ENCODE data around the gene CCL7. TPM values are rescaled to one million over a fixed set of nuclear protein-coding genes. Genes with fewer than 3 reads are reported as not detected.
A peak's percentile ranks its signal among the peaks of the same experiment; 100 is the strongest.
"Not testable (repeated sequence)": the region's sequence is repeated elsewhere in the genome, so short reads cannot be mapped to it uniquely, and the experiment has no call there.

CCL7 gene
- total and polyA plus RNA-seq, 8 donors = 0.96 to 3.7 TPM; not detected in 6

DNA sequence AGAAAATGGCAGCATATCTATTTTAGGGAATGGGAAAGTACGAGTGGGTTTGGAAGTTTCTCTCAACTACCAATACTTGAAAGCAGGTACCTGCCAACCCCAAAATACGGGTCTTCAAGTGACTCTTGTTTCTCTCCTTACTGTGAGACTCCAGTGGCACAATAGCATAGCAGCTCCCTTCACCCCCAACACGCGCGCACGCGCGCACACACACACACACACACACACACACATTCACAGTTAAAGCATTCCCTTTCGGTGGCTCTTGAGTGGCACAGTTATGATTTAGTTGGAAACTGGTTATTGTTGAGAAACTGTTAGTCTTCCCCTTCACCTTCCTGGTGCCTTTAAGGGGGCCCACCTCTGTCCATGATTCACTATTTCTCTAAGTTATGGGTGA lies 45.0 kb upstream of the CCL7 start:
- ATAC-seq (no peak), DNase-seq (no peak)
- TF ChIP-seq, protein P1, sequence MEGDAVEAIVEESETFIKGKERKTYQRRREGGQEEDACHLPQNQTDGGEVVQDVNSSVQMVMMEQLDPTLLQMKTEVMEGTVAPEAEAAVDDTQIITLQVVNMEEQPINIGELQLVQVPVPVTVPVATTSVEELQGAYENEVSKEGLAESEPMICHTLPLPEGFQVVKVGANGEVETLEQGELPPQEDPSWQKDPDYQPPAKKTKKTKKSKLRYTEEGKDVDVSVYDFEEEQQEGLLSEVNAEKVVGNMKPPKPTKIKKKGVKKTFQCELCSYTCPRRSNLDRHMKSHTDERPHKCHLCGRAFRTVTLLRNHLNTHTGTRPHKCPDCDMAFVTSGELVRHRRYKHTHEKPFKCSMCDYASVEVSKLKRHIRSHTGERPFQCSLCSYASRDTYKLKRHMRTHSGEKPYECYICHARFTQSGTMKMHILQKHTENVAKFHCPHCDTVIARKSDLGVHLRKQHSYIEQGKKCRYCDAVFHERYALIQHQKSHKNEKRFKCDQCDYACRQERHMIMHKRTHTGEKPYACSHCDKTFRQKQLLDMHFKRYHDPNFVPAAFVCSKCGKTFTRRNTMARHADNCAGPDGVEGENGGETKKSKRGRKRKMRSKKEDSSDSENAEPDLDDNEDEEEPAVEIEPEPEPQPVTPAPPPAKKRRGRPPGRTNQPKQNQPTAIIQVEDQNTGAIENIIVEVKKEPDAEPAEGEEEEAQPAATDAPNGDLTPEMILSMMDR (IDR thresholded peaks at IDR 0.05) = no peak
- Histone ChIP-seq H3K27me3 (no peaks in the 10 kb centered on the region), H3K9me3 (peaks cover 0 to 3% of the 10 kb centered on the region in 2 donors), H3K4me3 (no peak overlapping the region), H3K36me3 (no peaks in the 10 kb centered on the region), H3K27ac (no peak overlapping the region), H3K4me1 (peaks cover 6 to 32% of the 10 kb centered on the region in 2 donors)
- intact Hi-C loops (cut with DNase I) = no loop called here

DNA sequence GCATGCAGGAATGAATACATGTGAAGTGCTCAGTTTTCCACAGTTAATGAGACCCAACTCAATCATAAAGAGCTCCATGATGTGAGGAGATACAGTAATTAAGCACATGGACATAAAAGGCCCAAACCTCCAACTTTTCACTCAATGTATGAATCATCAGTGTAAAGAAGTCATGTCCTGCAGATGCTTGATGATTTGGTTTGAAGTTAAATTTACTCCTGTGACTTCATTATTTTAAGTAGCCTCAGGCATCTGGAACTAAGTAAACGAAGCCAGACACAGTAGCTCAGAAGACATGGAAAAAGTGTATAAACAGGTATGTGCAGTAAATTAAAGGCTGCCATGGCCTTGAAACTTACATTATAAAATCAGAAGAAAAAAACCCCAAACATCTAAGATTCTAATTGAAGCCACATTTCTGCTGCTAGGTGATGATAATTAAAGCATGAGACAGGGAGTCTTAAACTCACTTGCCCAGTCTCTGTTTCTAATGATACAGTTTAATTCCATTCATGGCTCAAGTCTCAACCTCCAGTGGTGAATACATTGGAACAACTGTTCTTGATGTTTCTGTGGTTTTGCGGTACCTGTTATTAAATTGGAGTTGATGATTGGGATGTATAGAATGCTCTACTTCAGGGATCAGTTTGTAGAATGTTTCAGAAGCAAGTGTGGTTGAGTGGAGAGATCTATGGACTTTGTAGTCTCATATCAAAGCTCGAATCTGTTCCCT lies 43.8 kb upstream of the CCL7 start:
- Histone ChIP-seq H3K27me3 (no peaks in the 10 kb centered on the region), H3K4me1 (peaks cover 0 to 21% of the 10 kb centered on the region in 2 donors), H3K9me3 (peaks cover 0 to 3% of the 10 kb centered on the region in 2 donors), H3K27ac (peak overlapping the region in 1 of 2 donors; percentile 0), H3K4me3 (no peak overlapping the region), H3K36me3 (no peaks in the 10 kb centered on the region)
- TF ChIP-seq, protein P1 (IDR thresholded peaks at IDR 0.05) = no peak
- intact Hi-C loops (cut with DNase I) = no loop called here
- DNase-seq (no peak), ATAC-seq (peak; percentile 17)

DNA sequence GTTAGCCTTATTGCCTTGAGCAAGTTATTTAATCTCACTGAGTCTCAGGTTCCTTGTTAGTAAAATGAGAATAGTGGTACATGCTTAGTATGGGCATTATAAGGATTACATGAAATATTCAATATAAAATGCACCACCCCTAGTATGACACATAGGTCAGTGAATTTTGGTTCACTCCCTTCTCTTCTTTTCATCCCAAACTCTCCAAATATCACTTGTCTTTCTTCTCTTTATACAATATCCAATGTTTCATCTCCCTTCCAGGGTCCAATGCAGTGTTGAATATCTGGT lies 43.3 kb upstream of the CCL7 start:
- TF ChIP-seq, protein P1 (IDR thresholded peaks at IDR 0.05) = no peak
- no peaks in the 10 kb centered on the region for H3K36me3 ChIP-seq
- no peak for ATAC-seq
- DNase-seq = no peak
- H3K9me3 ChIP-seq = peaks cover 0 to 3% of the 10 kb centered on the region in 2 donors
- H3K27me3 ChIP-seq = no peaks in the 10 kb centered on the region
- peak overlapping the region; percentile 0 to 16 for H3K27ac ChIP-seq
- H3K4me1 ChIP-seq = peaks cover 0 to 16% of the 10 kb centered on the region in 2 donors
- no peak overlapping the region for H3K4me3 ChIP-seq
- intact Hi-C loops (cut with DNase I) = no loop called here

DNA sequence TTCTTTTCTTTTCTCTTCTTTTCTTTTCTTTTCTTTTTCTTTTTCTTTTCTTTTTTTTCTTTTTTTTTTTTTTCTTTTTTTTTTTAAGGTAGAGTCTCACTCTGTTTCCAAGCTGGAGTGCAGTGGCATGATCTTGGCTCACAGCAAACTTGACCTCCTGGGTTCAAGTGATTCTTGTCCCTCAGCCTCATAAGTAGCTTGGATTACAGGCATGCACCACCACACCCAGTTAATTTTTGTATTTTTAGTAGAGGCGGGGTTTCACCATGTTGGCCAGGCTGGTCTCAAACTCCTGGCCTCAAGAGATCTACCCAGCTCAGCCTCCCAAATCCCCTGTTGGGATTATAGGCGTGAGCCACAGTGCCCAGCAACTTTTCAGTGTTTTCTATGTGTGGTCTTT lies 42.7 kb upstream of the CCL7 start:
- H3K36me3 ChIP-seq; H3K9me3 ChIP-seq; H3K27me3 ChIP-seq; H3K4me3 ChIP-seq; intact Hi-C loops (cut with DNase I); H3K4me1 ChIP-seq; DNase-seq: not testable (repeated sequence)
- H3K27ac ChIP-seq = peak overlapping the region; percentile 14 to 60
- peak; percentile 77 for ATAC-seq

DNA sequence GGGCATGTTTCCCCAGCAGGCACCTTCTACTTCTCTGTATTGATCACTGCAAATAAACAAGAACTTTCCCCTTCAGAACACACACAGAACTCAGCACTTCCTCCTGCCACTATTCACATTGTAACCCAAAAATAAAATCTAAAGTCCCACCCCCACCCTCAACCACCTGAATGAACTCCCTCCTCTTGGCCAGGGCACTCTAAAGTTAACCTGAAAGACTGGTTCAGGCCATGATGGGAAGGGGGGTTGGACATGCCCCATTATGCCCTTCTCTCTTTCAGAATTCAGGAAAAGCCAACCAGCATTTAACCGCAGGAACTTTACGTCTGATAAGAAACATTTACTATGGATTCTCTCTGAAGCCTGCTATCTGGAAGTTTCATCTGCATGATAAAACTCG lies 42.3 kb upstream of the CCL7 start:
- Histone ChIP-seq H3K9me3 (peaks cover 0 to 3% of the 10 kb centered on the region in 2 donors), H3K27ac (peak overlapping the region; percentile 14 to 60), H3K4me3 (no peak overlapping the region), H3K4me1 (peaks cover 0 to 6% of the 10 kb centered on the region in 2 donors), H3K27me3 (no peaks in the 10 kb centered on the region), H3K36me3 (no peaks in the 10 kb centered on the region)
- TF ChIP-seq, protein P1 (IDR thresholded peaks at IDR 0.05) = no peak
- intact Hi-C loops (cut with DNase I) = no loop called here
- ATAC-seq = peak; percentile 84
- peak in 1 of 4 donors; percentile 78 for DNase-seq

DNA sequence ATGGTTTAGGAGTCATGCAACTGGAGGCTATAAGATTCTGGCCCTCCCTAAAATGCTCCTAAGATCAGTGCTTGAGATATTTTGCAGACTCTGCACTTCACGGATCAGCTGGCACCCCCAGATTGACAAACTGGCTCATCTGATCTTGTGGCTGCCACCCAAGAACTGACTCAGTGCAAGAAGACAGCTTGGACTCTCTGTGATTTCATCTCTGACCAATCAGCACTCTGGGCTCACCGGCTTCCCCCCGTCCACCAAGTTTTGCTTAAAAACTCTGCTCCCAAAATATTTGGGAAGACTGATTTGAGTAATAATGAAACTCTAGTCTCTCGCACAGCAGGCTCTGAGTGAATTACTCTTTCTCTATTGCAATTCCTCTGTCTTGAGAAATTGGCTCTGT lies 41.2 kb upstream of the CCL7 start:
- intact Hi-C loops (cut with DNase I) = no loop called here
- DNase-seq (no peak), ATAC-seq (no peak)
- Histone ChIP-seq H3K27ac (no peak overlapping the region), H3K36me3 (no peaks in the 10 kb centered on the region), H3K4me1 (peaks cover 0 to 7% of the 10 kb centered on the region in 2 donors), H3K27me3 (no peaks in the 10 kb centered on the region), H3K9me3 (peaks cover 0 to 3% of the 10 kb centered on the region in 2 donors), H3K4me3 (no peak overlapping the region)
- TF ChIP-seq, protein P1 (IDR thresholded peaks at IDR 0.05) = no peak
